Panc1 (cell line): ENCODE measurements around the gene HBG2. TPM values are rescaled to one million over a fixed set of nuclear protein-coding genes. Genes with fewer than 3 reads are reported as not detected.

Experiments used
- ATAC-seq: fragments of 200-7000 bp; cut with Tn5 transposase; 2 replicates; pipeline ENCODE4 v1.9.1; 2020; ENCODE audit warnings: mild to moderate bottlenecking, moderate library complexity
- BruUV-seq: library from RNA; stranded (reverse); fragments of 400-500 nt; replicated peaks from 2 replicates; lab custom pipeline; 2021; lab: Mats Ljungman, UMichigan
- CTCF ChIA-PET: fragments of 300-600 bp; sonication (Branson Sonifier 250); formaldehyde crosslinking; loops from one replicate; lab custom pipeline; 2022; ENCODE audit warnings: antibody characterized with exemption; lab: Charles Lee
- POLR2A ChIA-PET: fragments of 300-600 bp; sonication (Branson Sonifier 250); formaldehyde crosslinking; loops from one replicate; lab custom pipeline; 2022; ENCODE audit warnings: antibody characterized with exemption; lab: Charles Lee
- DNase-seq: peaks from one replicate; pipeline ENCODE4 v3.0.0-alpha.2; 2010; ENCODE audit warnings: low read depth, low spot score
- H3K27ac ChIP-seq: 2 replicates; pipeline ENCODE4 v1.5.1; 2011; ENCODE audit warnings: mild to moderate bottlenecking, low read length, inconsistent platforms
- H3K27me3 ChIP-seq: fragments of 200-500 bp; sonication (Bioruptor generic); 2 replicates; pipeline ENCODE4 v1.6.0; 2014; ENCODE audit warnings: low read length, inconsistent platforms; ENCODE audit not compliant: control insufficient read depth, insufficient read depth
- H3K36me3 ChIP-seq: fragments of 200-500 bp; sonication (Bioruptor generic); 2 replicates; pipeline ENCODE4 v1.5.1; 2014; ENCODE audit warnings: inconsistent platforms, mild to moderate bottlenecking, low read length, moderate library complexity; ENCODE audit not compliant: control insufficient read depth, insufficient read depth
- H3K4me1 ChIP-seq: 2 replicates; pipeline ENCODE4 v1.5.1; 2011; ENCODE audit warnings: inconsistent platforms, mild to moderate bottlenecking, low read length, moderate library complexity; ENCODE audit not compliant: control insufficient read depth, insufficient read depth
- H3K4me3 ChIP-seq, 2 experiments: 2 replicates each; pipeline ENCODE4 v1.5.1; 2011 to 2012; ENCODE audit warnings: low read depth in 2 of 2, low read length in 2 of 2, mild to moderate bottlenecking in 2 of 2, inconsistent platforms in 1 of 2, moderate library complexity in 1 of 2
- H3K9me3 ChIP-seq: fragments of 200-500 bp; sonication (Bioruptor generic); 2 replicates; pipeline ENCODE4 v1.5.1; 2014; ENCODE audit warnings: low read depth, mild to moderate bottlenecking, inconsistent platforms, low read length, moderate library complexity; ENCODE audit not compliant: control insufficient read depth, insufficient read depth
- CTCF ChIP-seq: fragments of 450-650 bp; IDR thresholded peaks from 2 replicates; pipeline ENCODE4 v1.5.1; 2017; ENCODE audit warnings: mild to moderate bottlenecking
- POLR2AphosphoS5 ChIP-seq: IDR thresholded peaks from 2 replicates; pipeline ENCODE4 v1.6.1; 2012; ENCODE audit warnings: mild to moderate bottlenecking, low read depth, low read length, moderate library complexity
- REST ChIP-seq, 2 experiments: IDR thresholded peaks; 2 replicates each; pipeline ENCODE4 v1.6.1; 2011 to 2012; ENCODE audit warnings: low read depth in 2 of 2, control low read depth in 1 of 2, low read length in 1 of 2, mild to moderate bottlenecking in 1 of 2, moderate library complexity in 1 of 2; ENCODE audit not compliant: insufficient read depth in 1 of 2
- SIN3A ChIP-seq: IDR thresholded peaks from 2 replicates; pipeline ENCODE4 v1.6.1; 2012; ENCODE audit warnings: low read depth, mild to moderate bottlenecking, low read length, moderate library complexity, borderline replicate concordance; ENCODE audit not compliant: insufficient read depth
- TCF7L2 ChIP-seq: IDR thresholded peaks from 2 replicates; pipeline ENCODE4 v1.6.1; 2011; ENCODE audit warnings: mild to moderate bottlenecking, low read depth, low read length, inconsistent platforms
- in situ Hi-C: cut with HindIII; loops from 2 replicates; pipeline ENCODE4 v1.10.0; 2016; ENCODE audit warnings: low sequenced_read_pairs, low pct_unique_long_range_greater_than_20kb
- intact Hi-C: fragments of 100-400 bp; cut with micrococcal nuclease; formaldehyde crosslinking; loops from one replicate; pipeline ENCODE4 v1.10.0; 2022; ENCODE audit not compliant: unreplicated experiment
- total RNA-seq: library from RNA; stranded (reverse); gene quantifications from one replicate; pipeline ENCODE4 v1.2.1, GENCODE V29; 2021; ENCODE audit not compliant: unreplicated experiment

The HBG2 gene
- total RNA-seq, 1 experiment from 2014 or later: 6.5 TPM

GRCh38 chr11:5289696-5290095 lies 35.1 kb upstream of the HBG2 start:
- ChIA-PET POLR2A (no interaction called here), CTCF (no interaction called here)
- intact Hi-C loops: loop anchor here (2.0 to 10.0 kb wide), 3 partner anchors 85 to 1105 kb away; no protein-coding TSS in a partner anchor
- H3K4me3 ChIP-seq: no peak overlapping the region
- in situ Hi-C loops: no loop called here
- H3K9me3 ChIP-seq: no peaks in the 10 kb centered on the region
- no TSS peak for BruUV-seq
- TF ChIP-seq TCF7L2: no peak
- no peak for TF ChIP-seq SIN3A
- no peak for TF ChIP-seq CTCF
- TF ChIP-seq POLR2AphosphoS5: no peak
- no peak for TF ChIP-seq REST (IDR thresholded peaks at IDR 0.05; ENCODE audit: insufficient read depth in 1 of 2, low read depth in 2 of 2, low read length in 1 of 2)
- H3K36me3 ChIP-seq: no peaks in the 10 kb centered on the region
- no peaks in the 10 kb centered on the region for H3K4me1 ChIP-seq
- H3K27me3 ChIP-seq: no peaks in the 10 kb centered on the region
- no peak overlapping the region for H3K27ac ChIP-seq
- DNase-seq: no peak
- ATAC-seq: no peak

GRCh38 chr11:5288906-5289550 lies 34.4 kb upstream of the HBG2 start:
- H3K36me3 ChIP-seq: no peaks in the 10 kb centered on the region
- DNase-seq (no peak), ATAC-seq (no peak)
- CTCF ChIA-PET: no interaction called here
- H3K9me3 ChIP-seq: no peaks in the 10 kb centered on the region
- H3K27me3 ChIP-seq: no peaks in the 10 kb centered on the region
- H3K27ac ChIP-seq: no peak overlapping the region
- no peak overlapping the region for H3K4me3 ChIP-seq
- TF ChIP-seq CTCF: no peak
- TF ChIP-seq POLR2AphosphoS5: no peak
- TF ChIP-seq SIN3A: no peak
- TF ChIP-seq TCF7L2: no peak
- TF ChIP-seq REST (IDR thresholded peaks at IDR 0.05; ENCODE audit: insufficient read depth in 1 of 2, low read depth in 2 of 2, low read length in 1 of 2): no peak
- no peaks in the 10 kb centered on the region for H3K4me1 ChIP-seq
- POLR2A ChIA-PET: no interaction called here
- in situ Hi-C loops (no loop called here), intact Hi-C loops (loop anchor here (10.0 kb wide), 1 partner anchor 1104 kb away; no protein-coding TSS in a partner anchor)
- no TSS peak for BruUV-seq
